HG03575 (cell line): ENCODE data around the gene P3R3URF.
"Not testable (repeated sequence)": the region's sequence is repeated elsewhere in the genome, so short reads cannot be mapped to it uniquely, and the experiment has no call there.

ENCODE experiments used
- ATAC-seq: cut with Tn5 transposase; IDR thresholded peaks from one replicate; pipeline ENCODE4 v1.9.1; 2021; ENCODE audit not compliant: unreplicated experiment, insufficient number of reproducible peaks, low FRiP score; ENCODE audit errors: extremely low read depth

Gene P3R3URF

DNA sequence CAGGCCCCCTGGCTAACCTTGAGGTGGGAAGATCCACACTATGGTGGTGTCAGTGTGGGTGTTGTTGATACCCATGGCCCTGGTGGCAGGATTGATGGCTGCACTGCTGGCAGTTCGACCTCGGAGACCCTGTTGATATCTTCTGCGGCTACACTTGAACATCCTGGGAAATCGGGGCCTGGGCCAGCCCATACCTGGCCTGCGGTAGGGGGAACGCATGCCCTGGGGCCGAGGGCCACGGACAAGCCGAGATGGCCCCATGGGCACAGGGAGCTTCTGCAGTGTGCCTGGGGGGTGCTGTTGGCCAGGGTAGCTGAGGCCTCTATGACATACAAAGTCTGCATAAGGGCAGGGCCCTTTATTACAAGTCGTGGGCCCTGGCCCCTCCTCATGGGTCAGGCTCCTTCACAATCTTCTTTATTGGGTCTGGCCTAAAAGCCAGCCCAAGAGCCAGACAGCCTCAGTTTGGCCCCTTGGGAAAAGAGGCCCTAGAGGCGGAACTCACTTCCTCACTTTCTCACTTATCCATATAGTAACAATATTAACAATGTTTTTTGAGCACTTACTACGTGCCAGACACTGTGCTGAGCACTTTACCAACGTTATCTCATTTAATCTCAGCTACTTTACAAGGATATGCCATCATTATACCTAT is at the start of gene P3R3URF:
Gene P3R3URF (minus strand): TSS at position 278 of the 655 bp plus-strand sequence. CDS start 17 bp downstream, at position 261.
- no peak for ATAC-seq

DNA sequence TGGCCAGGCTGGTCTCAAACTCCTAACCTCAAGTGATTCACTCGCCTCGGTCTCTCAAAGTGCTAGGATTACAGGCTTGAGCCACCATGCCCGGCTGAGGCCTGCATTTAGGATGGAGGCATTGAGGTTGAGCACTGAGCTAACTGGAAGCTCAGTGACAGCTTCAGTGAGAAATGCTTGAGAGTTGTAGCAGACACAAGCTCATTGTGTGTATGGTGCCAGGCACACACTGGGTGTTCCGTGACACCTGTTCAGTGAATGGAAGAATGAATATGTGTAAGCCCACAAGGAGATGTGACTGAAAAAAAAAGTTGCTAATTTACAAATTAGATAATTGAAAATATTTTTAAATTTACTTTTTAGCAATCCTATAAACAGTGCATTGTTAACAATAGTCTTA is 48.7 kb upstream of the P3R3URF start:
- ATAC-seq, result no peak

DNA sequence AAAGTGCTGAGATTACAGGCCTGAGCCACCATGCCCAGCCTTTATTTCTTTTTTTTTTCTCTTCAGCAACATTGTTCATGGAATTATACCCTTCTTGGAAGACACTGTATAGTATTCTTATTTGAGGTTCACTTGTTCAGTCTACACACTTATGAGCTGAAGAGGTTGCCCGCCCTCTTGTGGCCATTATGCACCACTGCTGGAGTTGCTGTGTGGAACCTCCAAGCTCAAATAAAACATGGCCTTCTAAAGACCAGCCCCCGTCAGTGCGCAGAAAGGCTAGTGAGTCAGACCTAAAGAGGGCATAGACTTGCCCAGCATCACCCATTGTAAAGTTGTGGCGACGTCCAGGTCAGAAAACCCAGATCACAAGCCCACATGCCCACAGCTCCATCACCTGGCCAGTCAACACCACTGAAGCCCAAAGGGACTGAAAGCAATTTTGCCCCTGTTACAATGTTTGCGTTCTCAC is 47.2 kb upstream of the P3R3URF start:
- ATAC-seq, result no peak

DNA sequence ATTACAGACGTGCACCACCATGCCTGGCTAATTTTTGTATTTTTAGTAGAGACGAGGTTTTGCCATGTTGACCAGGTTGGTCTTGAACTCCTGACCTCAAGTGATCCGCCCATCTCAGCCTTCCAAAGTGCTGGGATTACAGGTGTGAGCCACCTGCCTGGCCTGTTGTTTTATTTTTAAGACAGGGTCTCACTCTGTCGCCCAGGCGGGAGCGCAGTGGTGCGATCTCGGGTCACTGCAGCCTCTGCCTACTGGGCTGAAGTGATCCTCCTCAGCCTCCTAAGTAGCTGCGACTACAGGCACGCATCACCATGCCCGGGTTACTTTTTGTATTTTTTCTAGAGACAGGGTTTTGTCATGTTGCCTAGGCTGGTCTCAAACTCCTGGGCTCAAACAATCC is 46.8 kb upstream of the P3R3URF start:
- ATAC-seq, result not testable (repeated sequence)

DNA sequence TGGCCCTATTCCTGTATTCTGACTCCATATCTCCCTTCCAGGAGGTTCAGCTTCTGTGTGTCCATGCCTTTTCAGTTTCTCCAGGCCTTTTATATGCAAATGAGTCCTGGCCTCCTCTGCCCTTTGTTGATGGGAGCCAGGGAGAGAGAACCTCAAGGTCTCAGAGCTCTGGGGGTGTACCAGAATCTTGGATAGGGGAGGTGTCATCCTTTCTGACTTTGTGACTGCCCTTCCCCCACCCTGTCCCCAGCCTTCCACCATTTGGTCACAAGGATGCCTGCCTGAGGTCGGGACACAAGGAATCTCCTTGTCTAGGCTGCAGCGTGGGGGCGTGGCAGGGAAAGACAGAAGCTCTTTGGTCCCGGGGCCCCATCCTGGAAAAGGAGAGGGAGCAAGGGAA is 45.5 kb upstream of the P3R3URF start:
- no peak for ATAC-seq

DNA sequence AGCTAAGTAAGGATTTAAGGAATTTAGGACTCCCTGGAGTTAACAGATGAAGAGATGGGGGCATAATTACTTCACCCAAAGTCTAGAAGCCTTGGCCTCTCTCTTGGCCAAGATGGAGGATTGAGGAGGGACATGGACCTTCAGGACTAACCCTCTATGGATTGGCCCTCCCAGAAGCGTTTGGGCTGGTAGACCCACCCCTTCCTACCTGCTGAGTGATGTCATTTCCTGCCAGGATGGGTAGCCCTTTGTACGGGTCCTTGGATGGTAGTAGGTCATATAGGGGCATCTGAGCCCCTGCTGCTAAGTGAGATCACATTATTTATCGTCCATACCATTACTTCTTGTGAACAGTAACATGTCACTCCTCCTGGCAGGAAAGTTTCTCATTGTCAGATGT is 44.5 kb upstream of the P3R3URF start:
- ATAC-seq, result no peak

DNA sequence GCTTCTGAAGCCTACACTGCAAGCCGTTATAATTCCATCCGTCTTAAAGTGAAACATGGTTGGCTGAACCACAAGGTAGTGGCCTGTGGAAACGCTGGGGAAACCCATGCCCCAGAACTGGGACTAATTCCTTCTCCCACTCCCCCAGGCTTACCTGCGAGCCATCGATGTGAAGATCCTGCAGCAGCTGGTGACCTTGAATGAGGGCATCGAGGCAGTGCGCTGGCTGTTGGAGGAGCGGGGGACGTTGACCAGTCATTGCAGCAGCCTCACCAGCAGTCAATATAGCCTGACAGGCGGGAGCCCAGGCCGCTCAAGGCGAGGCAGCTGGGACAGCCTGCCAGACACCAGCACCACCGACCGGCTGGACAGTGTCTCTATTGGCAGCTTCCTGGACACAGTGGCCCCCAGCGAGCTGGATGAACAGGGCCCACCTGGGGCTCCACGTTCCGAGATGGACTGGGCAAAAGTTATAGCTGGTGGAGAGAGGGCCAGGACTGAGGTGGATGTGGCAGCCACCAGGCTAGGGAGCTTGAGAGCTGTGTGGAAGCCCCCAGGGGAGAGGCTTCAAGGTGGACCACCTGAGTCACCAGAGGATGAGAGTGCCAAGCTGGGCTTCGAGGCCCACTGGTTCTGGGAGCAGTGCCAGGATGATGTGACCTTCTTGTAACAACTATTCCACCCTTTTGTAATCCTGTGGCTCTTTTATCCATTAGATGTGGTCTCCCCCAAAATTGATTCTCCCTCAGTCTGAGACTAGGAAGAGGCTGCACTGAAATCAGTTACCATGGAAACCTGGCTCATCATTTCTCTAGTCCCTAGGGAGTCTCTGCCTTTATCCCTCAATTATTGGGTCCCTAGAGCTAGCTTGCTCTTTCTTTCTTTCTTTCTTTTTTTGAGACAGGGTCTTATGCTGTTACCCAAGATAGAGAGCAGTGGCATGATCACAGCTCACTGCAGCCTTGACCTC is 43.5 kb upstream of the P3R3URF start:
- no peak for ATAC-seq

DNA sequence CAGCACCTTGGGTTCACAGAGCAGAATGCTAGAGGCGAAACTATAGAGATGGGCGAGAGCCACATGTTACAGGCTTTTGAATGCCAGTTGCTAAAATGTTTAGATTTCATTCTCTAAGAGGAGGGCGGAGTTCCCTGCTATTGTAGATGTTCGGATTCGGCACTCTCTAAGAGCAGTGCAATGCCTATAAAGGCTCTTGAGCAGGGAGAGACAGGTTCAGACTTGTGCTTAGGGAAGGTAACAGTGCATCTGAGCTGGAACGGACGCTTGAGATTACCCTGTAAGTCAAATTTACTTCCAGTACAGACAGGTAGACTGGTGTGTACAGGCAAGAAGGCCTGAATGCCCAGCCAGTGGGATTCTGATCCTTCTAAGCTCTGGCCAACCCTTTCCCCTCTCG is 42.2 kb upstream of the P3R3URF start:
- no peak for ATAC-seq

DNA sequence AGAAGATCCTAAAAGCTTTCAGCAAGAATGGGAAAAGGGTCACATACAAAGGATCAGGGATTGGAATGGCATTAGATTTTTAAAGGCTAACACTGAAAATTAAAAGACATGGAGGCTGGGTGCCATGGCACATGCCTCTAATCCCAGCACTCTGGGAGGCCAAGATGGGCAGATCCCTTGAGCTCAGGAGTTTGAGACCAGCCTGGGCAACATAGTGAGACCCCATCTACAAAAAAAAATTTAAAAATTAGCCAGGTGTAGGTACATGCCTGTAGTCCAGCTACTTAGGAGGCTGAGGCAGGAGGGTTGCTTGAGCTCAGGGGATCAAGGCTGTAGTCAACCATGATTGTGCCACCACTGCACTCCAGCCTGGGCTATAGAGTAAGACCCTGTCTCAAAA is 39.2 kb upstream of the P3R3URF start:
- no peak for ATAC-seq

DNA sequence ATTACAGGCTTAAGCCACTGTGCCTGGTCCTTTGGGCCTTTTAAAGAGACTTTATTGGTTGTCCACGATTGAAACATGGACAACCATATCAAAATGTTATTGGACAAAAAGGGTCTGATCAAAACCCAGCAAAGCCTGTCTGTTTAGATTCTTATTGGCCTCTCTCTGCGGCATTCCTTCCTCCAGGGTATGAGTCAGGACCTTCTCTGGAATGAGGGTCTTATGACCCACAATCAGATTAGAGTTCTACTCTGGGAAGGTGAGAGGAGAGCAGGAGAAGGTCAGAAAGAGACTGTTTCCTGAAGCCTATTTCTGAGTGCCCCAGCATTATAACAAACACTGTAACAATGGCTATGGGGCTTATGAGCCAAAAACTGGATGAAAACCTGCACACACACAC is 34.8 kb upstream of the P3R3URF start:
- no peak for ATAC-seq

DNA sequence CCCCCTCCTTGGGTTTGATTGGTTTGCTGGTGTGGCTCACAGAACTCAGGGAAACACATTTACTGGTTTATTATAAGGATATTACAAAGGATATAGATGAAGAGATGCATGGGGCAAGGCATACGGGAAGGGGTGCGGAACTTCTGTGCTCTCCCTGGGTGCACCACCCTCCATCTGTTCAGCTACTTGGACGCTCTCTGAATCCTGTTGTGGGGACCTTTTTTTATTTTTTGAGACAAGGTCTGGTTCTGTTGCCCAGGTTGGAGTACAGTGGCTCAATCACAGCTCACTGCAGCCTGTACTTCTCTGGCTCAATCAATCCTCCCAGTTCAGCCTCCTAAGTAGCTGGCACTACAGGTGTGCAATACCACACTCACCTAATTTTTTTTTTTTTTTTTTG is 34.3 kb upstream of the P3R3URF start:
- ATAC-seq, result no peak

DNA sequence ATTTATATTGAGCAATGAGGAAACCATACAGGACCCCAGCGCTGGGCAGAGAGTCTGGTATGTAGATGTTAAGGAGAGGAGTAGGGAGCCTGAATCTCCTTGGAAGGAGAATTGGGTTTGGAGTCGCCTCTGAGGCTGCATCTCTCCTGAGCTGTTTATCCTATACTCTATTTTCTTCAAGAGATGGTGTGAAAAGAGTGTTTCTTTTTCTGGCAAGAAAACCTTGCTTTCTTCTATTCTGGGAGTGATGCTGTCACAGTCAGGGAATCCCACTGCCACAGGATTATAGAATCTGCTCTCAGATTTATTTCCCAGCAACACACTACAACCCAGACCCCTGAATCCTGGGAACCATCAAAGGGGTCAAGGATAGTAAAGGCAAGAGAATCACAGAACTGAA is 30.1 kb upstream of the P3R3URF start:
- no peak for ATAC-seq

DNA sequence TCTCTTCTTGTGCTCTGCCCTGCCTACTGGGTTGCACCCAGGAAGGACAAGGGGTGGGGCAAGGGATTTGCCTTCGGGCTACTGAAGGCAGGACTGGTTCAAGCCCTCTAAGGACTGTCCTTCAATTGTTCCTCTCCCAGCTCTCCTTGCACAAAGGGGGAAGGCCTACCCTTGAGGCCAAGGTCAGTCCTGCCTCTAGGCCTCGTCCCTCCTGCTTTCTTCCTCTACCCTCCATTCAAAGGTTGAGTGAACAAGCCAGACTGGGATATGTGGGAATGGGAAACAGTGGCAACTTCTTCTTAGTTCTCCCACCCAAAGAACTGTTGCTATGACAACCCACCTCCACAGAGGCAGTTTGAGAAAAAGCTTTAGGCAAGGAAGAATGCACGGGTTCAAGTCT is 29.5 kb upstream of the P3R3URF start:
- no peak for ATAC-seq

DNA sequence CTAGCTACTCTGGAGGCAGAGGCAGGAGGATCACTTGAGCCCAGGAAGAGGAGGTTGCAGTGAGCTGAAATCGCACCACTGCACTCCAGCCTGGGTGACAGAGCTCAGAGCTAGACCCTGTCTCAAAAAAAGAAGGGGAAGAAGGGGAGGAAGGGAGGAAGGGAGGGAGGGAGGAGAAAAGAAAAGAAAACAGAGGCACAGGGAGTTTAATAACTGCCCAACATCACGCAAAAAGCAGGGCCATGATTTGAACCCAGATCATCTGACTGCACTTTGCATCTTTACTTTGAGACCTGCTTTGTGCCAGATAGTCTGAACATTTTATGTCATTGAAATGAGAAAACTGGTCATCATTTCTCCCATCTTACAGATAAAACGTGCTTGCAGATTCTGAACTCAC is 28.9 kb upstream of the P3R3URF start:
- ATAC-seq, result no peak

DNA sequence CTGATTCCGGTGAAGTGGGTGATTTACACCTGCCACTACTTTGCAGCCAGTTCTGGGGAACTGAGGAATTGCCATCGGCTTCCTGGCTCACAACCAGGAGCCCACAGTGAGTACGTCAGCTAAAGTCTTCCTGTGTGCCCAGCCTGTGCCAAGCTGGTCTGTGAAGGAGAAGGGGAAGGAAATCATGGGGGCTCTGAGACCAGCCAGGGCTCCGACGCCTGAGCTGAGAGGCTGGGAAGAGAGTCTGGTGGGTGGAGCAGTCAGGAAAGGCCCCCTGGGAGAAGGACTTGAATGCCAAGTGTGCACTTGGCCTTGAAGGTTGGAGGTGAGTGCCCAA is 28.1 kb upstream of the P3R3URF start:
- no peak for ATAC-seq

DNA sequence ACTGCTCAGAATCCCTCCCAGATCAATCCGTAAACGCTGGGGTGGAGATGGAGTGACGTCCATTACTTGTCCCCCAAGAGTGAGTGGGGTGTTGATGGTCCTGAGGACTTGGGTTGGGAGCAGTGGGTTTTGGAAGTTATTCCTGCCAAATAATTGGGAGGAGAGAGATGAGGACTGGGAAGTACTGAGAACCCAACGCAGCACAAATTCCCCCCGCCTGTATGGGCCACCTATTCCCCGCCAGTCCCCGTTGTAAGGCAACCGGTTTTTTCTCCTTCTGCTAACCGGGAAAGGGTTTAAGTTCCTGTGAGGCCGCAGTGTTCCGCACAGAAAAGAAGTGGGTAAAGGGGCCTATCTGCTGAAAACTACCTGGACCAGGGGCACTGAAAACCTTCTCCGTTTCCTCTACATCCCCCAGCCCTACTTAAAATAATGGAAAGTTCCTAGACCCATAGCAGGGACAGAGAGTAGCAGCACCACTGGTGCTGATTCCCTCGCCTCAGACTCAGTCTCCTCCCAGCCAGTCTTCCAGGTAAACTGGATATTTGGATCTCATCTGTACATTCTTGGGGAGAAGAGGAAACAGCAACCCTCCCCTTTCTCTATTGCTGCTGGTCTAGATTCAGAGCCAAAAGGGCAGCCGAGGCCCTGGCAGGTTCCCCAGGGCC is 27.6 kb upstream of the P3R3URF start:
- ATAC-seq, result no peak

DNA sequence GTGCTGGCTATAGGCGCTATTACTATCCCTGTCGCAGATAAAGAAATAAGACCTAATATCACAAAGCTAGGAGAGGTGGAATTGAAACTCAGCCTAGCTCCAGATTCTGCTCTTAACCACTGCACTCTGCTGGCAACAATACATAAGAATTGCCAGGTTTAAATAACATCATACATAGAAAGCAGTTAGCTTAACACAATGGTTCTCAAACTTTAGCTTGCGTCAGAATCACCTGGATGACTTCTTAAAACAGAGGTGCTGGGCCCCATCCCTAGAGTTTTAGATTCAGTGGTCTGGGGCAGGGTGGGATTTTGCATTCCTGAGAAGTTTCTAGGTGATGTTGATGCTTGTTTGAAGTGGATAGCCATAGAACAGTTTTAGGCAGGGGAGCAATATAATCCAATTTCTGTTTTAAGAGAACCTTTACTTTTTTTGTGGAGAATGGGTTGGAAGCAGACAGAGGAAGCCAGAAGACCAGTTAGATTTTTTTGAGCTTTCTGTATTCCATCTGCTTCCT is 23.0 kb upstream of the P3R3URF start:
- ATAC-seq, result no peak

DNA sequence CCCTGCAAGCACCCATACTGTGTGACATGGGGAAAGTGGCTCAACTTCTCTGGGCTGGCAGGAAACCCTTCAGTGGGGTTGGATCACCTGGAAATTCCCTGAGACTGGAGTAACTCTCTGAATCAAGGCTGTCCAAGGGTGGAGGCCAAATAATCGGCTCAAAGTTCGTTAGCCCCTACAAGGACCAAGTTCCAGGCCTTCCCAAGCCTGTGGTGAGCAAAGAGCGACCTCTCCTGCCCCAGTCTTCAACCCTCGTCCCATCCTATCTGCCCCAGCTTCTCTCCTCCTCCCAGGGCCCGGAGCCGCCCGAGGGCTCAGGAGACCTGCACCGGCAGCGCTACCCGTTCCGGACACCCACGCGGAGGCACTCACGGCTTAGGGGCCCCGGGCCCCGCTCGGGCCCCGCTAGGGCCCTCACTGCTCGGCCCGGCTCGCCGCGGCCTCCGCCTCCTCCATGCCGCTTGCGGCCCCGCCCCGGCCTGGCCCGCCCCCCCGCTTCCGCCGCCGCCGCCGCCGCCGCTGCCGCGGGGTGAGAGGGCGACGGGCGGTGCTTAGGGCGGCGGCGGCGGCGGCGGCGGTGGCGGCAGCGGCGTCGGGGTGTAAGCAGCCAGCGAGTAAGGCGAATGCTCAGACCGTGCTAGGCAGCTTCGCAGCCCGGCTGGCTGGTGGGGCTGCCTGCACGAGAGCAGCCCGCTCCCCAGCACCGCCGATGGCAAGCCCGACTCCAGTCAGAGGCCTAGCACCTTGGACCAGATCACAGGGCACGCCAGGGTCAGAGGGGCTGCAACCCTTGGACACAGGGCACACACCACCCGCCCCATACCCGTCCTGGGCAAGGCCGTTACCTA is 21.9 kb upstream of the P3R3URF start, which contains the start of gene POMGNT1:
Gene POMGNT1 (minus strand): TSS at position 471 of the 848 bp plus-strand sequence. CDS start 613 bp downstream, outside the sequence.
- ATAC-seq, result no peak

DNA sequence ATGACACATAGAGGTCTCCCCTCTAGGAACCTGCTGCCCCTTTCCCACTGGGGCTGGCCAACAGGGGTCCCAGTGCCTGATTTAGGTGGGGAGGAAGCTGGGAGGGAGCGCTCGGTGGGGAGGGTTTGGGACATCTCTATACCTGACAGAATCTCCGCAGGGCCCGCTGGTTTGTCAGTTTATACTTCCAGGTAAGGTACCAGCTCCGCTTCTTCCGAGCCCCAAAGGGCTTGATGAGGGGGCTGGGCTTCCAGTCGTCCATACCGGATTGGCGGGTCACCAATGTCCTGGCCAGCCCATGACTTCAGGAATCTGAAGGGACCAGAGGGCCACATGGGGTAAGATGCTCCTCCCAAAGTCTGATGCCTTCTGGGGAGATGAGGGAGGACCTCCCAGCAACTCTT is 21.3 kb upstream of the P3R3URF start:
- no peak for ATAC-seq
